Left lung (tissue), 10 donors: Measurements from ENCODE around the gene KRT75. TPM values are rescaled to one million over a fixed set of nuclear protein-coding genes. Genes with fewer than 3 reads are reported as not detected.
A peak's percentile ranks its signal among the peaks of the same experiment; 100 is the strongest.

ENCODE experiments used
- ATAC-seq: fragments of 200-7000 bp; cut with Tn5 transposase; one replicate; pipeline ENCODE4 v1.9.1; 2020; ENCODE audit warnings: moderate library complexity
- DNase-seq, 4 donors: peaks; one replicate each; pipeline ENCODE4 v3.0.0-alpha.2; 2013 to 2020
- H3K27ac ChIP-seq, 2 donors: fragments of 200-600 bp; sonication (generic) in 1 of 2; one replicate each; pipeline versions ENCODE4 v1.5.0 to v1.8.0; 2020 to 2021
- H3K27me3 ChIP-seq, 2 donors: fragments of 200-600 bp; sonication (generic) in 1 of 2; one replicate each; pipeline versions ENCODE4 v1.5.0 to v1.8.0; 2020 to 2021
- H3K36me3 ChIP-seq, 2 donors: fragments of 200-600 bp; sonication (generic) in 1 of 2; one replicate each; pipeline versions ENCODE4 v1.5.0 to v1.8.0; 2020 to 2021
- H3K4me1 ChIP-seq, 2 donors: fragments of 200-600 bp; one replicate each; pipeline ENCODE4 v1.8.0; 2021
- H3K4me3 ChIP-seq, 2 donors: fragments of 200-600 bp; sonication (generic) in 1 of 2; one replicate each; pipeline versions ENCODE4 v1.5.0 to v1.8.0; 2020 to 2021; ENCODE audit warnings: mild to moderate bottlenecking in 1 of 2
- H3K9me3 ChIP-seq, 2 donors: fragments of 200-600 bp; sonication (generic) in 1 of 2; one replicate each; pipeline versions ENCODE4 v1.5.0 to v1.8.0; 2020 to 2021
- intact Hi-C, 2 donors: fragments of 100-400 bp; cut with DNase I; formaldehyde crosslinking; loops; one replicate each; pipeline versions ENCODE4 v1.11.2 to v1.14.2; 2022
- polyA plus RNA-seq, 6 donors: library from polyadenylated mRNA; unstranded; fragments of 120-200 nt; gene quantifications; one replicate each; pipeline ENCODE4 v1.2.1, GENCODE V29; 2013; ENCODE audit not compliant: insufficient read length in 6 of 6
- total RNA-seq, 2 donors: library from RNA; stranded (reverse); fragmentation: NEBNext Ultra II Directional; extraction: Animal tissue kit (Norgen Biotek cat#: 25700); gene quantifications; one replicate each; pipeline ENCODE4 v1.2.1, GENCODE V29; 2021
- TF ChIP-seq, protein P1 (sequence below), 2 donors: fragments of 200-600 bp; sonication (generic) in 1 of 2; IDR thresholded peaks; one replicate each; pipeline versions ENCODE4 v1.5.0 to v1.8.0; 2021; ENCODE audit warnings: antibody characterized with exemption in 2 of 2
- donor health status: DM: no; HTN: yes; CAD: no.
- donor health status: DM: no; HTN: no; CAD: no.

Gene KRT75
- total and polyA plus RNA-seq, 8 donors = not detected

DNA sequence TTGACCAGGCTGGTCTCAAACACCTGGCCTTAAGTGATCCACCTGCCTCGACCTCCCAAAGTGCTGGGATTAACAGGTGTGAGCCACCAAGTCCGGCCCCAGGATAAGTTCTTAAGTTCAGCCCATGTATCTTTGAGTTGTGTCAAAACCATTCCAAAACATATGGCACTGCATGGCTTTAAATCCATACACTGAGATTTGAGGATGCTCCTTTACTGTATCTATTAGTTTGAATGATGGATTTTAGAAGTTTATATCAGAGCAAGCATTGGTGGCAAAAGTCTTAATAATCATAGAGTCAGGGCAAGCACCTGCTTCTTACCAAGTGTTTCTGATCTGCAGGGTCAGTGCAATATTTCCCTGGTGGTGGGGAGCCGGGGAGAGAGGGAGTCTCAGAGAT lies 11.7 kb upstream of the KRT75 start:
- Histone ChIP-seq H3K4me1 (no peaks in the 10 kb centered on the region), H3K27me3 (peaks cover 0 to 28% of the 10 kb centered on the region in 2 donors), H3K36me3 (no peaks in the 10 kb centered on the region), H3K9me3 (no peaks in the 10 kb centered on the region), H3K27ac (no peak overlapping the region), H3K4me3 (no peak overlapping the region)
- no peak for ATAC-seq
- DNase-seq = no peak
- TF ChIP-seq, protein P1, sequence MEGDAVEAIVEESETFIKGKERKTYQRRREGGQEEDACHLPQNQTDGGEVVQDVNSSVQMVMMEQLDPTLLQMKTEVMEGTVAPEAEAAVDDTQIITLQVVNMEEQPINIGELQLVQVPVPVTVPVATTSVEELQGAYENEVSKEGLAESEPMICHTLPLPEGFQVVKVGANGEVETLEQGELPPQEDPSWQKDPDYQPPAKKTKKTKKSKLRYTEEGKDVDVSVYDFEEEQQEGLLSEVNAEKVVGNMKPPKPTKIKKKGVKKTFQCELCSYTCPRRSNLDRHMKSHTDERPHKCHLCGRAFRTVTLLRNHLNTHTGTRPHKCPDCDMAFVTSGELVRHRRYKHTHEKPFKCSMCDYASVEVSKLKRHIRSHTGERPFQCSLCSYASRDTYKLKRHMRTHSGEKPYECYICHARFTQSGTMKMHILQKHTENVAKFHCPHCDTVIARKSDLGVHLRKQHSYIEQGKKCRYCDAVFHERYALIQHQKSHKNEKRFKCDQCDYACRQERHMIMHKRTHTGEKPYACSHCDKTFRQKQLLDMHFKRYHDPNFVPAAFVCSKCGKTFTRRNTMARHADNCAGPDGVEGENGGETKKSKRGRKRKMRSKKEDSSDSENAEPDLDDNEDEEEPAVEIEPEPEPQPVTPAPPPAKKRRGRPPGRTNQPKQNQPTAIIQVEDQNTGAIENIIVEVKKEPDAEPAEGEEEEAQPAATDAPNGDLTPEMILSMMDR (IDR thresholded peaks at IDR 0.05) = no peak
- intact Hi-C loops = no loop called here

DNA sequence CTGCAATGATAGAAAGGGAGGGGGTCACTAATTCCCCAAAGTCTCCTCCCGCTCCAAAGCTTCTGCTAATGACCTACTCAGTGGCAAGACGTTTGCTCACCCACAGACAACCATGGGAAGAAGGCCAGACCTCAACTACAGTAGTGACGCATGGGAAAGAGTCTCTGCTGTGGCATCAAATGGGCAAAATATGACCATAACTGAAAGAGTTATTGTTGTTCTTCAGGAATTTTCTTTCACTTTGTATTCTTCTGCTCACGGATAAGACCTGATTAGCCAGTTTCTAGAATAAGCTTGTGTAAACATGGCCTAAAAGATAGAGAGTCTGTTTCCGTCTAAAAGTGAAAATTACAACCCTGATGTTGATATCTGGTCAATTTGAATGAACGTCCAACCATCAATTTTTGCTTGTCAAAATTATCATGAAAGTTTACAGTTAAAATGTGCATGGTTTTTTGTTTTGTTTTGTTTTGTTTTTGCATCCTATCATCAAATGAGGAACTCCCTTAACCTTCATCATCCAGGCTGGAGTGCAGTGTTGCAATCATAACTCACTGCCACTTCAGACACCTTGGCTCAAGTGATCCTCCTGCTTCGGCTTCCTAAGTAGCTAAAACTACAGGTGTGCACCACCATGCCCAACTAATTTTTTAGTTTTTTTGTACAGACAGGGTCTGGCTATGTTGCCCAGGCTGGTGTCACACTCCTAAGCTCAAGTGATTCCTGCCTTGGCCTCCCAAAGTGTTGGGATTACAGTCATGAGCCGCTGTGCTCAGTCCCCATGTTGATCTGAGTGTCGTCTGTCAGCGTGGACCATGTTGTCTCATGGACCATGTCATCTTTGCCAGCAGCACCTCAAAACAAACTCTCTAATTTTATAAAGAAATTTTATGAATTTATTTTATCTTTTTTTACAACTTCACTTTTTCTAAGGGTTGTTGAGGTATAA lies 10.8 kb upstream of the KRT75 start:
- DNase-seq = no peak
- ATAC-seq = no peak
- Histone ChIP-seq H3K4me1 (no peaks in the 10 kb centered on the region), H3K4me3 (no peak overlapping the region), H3K27me3 (peaks cover 0 to 30% of the 10 kb centered on the region in 2 donors), H3K27ac (no peak overlapping the region), H3K36me3 (no peaks in the 10 kb centered on the region), H3K9me3 (no peaks in the 10 kb centered on the region)
- intact Hi-C loops = no loop called here
- TF ChIP-seq, protein P1 (IDR thresholded peaks at IDR 0.05) = no peak

DNA sequence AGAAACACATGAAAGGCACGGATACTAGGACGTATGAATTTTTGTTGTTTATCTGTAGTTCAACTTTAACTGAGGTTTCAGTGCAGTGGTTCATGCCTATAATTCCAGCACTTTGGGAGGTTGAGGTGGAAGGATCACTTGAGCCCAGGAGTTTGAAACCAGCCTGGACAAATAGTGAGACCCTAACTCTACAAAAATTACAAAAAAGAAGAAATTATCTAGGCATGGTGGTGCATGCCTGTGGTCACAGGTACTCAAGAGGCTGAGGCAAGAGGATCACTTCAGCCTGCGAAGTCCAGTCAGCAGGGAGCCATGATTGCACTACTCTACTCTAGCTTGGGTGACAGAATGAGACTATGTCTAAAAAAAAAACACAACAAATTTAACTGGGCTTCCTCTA lies 9.8 kb upstream of the KRT75 start:
- H3K27me3 ChIP-seq = peaks cover 0 to 39% of the 10 kb centered on the region in 2 donors
- H3K36me3 ChIP-seq = no peaks in the 10 kb centered on the region
- H3K4me1 ChIP-seq = no peaks in the 10 kb centered on the region
- H3K27ac ChIP-seq = no peak overlapping the region
- no peak overlapping the region for H3K4me3 ChIP-seq
- no peaks in the 10 kb centered on the region for H3K9me3 ChIP-seq
- intact Hi-C loops = no loop called here
- ATAC-seq = no peak
- TF ChIP-seq, protein P1 (IDR thresholded peaks at IDR 0.05) = no peak
- no peak for DNase-seq

DNA sequence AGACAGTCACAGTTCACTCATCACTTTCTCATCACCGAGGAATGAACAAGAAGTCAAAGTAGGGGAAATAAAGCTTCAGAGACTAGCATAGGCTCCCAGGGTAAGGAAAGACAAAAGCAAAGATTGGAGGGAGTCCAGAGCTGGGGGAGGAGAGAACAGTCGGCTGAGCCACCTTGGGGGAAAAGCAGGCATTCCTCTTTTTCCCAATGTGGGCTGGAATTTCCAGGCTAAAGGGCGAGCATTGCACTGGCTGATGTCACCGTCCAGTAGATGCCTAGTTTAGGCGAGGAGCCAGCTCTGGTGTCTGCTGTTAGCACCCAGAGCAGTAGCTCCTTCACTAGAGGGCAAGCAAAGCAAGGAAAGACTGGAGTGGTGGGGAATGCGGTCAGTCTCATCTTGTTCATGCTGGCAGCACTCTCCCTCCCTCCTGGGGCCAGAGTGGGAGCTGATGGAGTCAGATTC lies 8.5 kb upstream of the KRT75 start:
- intact Hi-C loops = no loop called here
- no peaks in the 10 kb centered on the region for H3K4me1 ChIP-seq
- H3K9me3 ChIP-seq = no peaks in the 10 kb centered on the region
- DNase-seq (no peak), ATAC-seq (peak; percentile 16)
- TF ChIP-seq, protein P1 (IDR thresholded peaks at IDR 0.05) = no peak
- H3K27ac ChIP-seq = no peak overlapping the region
- no peaks in the 10 kb centered on the region for H3K36me3 ChIP-seq
- peaks cover 0 to 39% of the 10 kb centered on the region in 2 donors for H3K27me3 ChIP-seq
- H3K4me3 ChIP-seq = no peak overlapping the region

DNA sequence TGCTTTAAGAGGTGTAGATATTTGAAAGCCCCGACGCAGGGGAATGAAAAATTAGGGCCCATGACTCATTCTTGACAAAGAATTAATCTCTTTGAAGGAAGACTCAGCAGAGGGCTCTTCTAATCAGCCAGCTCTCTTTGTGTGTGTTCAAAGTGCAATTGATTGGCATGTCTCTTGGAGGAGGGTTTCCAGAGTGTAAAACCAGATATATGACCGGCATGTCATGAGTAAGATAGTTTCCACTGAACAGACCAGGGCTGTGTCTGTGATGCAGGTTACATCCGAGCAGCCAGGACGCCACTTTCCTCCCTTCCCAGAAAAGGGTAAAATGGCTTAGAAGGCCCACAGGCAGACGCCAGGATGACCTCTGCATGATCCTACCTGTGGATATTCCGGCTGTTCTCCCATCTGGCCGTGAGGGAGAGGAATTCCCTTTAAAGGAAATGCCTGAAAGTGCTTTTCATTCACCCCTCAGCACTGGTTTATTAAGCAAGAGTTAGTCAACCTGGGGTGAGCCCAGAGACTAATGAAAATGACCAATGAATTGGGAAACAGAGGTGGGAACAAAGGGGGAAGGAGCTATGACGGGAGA lies 7.2 kb upstream of the KRT75 start:
- TF ChIP-seq, protein P1 (IDR thresholded peaks at IDR 0.05) = no peak
- peaks cover 0 to 30% of the 10 kb centered on the region in 2 donors for H3K27me3 ChIP-seq
- H3K4me1 ChIP-seq = no peaks in the 10 kb centered on the region
- intact Hi-C loops = no loop called here
- DNase-seq = no peak
- no peak overlapping the region for H3K4me3 ChIP-seq
- no peaks in the 10 kb centered on the region for H3K9me3 ChIP-seq
- no peak overlapping the region for H3K27ac ChIP-seq
- H3K36me3 ChIP-seq = no peaks in the 10 kb centered on the region
- ATAC-seq = no peak
